RPMI8226 (cell line): Measurements from ENCODE around the gene PPID.
A peak's percentile ranks its signal among the peaks of the same experiment; 100 is the strongest.
"Not testable (repeated sequence)": the region's sequence is repeated elsewhere in the genome, so short reads cannot be mapped to it uniquely, and the experiment has no call there.

Experiments used
- DNase-seq: peaks from one replicate; pipeline ENCODE4 v3.0.0-alpha.2; 2015

Gene PPID

DNA sequence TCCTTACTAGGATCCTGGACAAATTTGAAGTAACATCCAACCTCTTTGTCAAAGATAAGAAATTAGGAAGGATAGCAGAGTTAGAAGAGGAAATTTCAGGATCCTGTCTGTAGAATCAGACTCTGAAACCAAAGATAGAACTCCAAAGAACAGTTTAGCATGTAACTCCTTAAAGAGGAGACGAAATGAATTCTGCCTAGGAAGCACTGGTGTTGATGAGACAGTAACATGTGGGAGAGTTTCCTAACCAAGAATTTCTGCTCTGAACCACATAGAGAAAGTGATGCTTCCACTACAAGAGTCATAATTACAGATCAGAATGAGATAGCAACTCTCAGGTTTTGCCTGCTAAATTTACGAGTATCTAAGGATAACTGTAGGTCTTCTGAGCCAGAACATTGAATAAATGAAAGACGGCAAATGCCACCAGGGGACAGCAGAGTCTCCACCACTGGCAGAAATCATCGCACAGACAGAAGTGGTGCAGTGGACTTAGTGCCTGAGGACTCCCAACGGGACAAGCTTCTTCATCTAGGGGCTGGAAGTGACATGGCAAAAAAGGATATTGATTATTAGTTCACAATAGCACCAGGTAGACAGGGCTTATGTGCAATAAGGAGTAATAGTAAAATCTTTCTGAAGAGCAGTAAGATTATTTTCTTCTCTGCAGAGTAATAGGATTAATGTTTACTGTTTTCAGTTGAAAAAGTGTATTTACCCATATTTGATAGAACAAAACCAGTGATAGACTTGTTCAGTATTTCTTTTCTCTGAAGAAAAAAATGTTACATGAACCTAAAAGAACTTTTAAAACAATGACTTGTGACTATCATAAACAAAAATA lies 6.7 kb upstream of the PPID start:
- DNase-seq: peak; percentile 50

GRCh38 chr4:158728236-158728635 lies 5.0 kb upstream of the PPID start:
- no peak for DNase-seq

DNA sequence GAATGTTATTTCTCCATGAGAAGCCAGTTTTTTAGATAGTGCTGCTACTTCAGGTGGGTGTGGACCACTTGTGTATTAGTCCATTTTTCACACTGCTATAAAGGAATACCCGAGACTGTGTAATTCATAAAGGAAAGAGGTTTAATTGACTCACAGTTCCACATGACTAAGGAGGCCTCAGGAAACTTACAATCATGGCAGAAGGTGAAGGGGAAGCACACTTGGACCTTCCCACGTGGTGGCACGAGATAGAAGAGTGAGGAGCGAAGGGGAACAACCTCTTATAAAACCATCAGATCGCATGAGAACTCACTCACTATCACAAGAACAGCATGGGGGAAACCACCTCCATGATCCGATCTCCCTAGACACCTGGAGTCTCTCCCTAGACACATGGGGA lies 3.4 kb upstream of the PPID start:
- no peak for DNase-seq

DNA sequence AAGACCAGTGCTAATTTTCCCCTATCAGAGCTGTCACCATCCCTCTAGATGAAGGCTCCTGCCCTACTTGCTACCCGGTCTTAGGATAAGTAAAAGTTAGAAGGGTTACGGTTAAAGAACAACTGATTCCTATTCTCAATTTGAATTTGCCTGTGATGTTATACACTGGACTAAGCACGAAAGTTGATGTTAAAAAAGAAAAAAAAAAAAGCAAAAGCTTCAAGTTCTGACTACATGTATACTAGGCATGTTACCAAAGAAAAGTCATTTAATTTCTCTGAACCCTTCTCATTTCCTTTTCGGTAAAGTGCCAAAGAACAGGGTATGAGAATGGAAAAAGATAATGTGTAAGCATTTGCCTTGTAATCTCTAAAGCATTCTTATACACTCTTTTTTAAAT lies 1.4 kb upstream of the PPID start:
- no peak for DNase-seq

DNA sequence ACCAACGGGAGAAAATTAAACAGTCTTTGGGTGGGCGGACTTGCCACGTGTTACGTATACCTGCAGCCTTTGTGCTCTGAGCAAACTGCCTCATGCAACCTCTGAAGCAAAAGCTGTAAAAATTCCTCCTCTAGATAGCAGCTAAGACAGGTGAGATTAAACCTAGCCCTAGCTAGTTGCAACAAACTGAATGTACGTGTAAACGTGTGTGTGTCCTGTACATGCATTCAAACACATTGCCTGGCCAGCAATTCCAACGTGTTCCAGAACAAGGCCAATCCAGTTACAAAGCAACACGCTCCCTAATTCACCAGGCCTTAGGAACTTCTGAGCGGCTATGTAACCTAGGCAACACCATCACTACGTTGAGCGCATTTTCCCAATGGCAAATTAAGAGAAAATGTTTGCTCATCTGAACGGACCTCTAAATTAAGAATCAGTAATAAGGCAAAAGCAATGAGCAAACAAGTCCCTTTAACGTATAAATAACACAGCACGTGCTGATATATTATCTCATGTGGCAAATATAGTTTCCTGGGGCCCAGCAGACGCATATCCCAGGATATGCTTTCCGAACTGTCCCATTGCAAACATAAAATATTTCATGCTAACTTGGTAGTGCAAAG lies 792 bp downstream of the PPID start:
- peak; percentile 21 for DNase-seq

DNA sequence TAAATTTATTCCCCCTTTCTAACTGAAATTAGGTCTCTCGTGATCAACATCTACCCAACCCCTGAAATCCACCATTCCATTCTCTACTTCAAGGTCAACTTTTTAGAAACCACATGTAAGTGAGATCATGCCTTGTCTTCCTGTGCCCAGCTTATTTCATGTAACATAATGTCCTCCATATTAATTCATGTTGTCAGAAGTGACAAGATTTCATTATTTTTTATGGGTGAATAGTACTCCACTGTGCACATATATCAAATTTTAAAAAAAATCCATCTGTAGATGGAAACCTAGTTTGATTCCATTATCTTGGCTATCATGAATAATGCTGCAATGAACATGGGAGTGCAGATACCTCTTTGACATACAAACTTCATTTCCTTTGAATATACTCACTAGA lies 1.5 kb downstream of the PPID start:
- no peak for DNase-seq

- no peak for DNase-seq
Observed at GRCh38 chr4:158715802-158716201, 7.4 kb downstream of the PPID start.

GRCh38 chr4:158714937-158715336 lies 8.3 kb downstream of the PPID start:
- no peak for DNase-seq

GRCh38 chr4:158712622-158713021 lies 10.6 kb downstream of the PPID start:
- DNase-seq: not testable (repeated sequence)

DNA sequence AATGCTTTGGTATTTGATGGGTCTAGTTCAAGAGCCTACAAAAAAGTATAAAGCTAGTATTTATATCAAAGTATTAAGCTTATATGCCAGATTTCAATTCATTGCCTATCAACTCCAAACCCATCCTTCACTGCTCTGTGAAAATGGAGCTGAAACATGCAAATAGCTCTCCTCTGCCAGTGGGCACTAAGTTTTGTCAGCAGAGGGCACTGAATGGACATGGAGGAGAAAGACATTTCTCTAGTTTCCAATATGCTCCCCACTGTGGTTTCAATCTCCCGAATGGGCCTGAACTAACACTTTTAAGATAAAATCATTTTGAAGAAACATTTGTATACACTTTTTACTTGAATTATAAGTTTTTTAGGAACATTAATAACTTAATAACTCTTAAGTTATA lies 12.4 kb downstream of the PPID start:
- no peak for DNase-seq

- no peak for DNase-seq
Observed at GRCh38 chr4:158704274-158704673, 18.9 kb downstream of the PPID start.

GRCh38 chr4:158688813-158689212 lies 34.4 kb downstream of the PPID start:
- no peak for DNase-seq

- DNase-seq: no peak
Observed at GRCh38 chr4:158682066-158682465, 41.1 kb downstream of the PPID start.

DNA sequence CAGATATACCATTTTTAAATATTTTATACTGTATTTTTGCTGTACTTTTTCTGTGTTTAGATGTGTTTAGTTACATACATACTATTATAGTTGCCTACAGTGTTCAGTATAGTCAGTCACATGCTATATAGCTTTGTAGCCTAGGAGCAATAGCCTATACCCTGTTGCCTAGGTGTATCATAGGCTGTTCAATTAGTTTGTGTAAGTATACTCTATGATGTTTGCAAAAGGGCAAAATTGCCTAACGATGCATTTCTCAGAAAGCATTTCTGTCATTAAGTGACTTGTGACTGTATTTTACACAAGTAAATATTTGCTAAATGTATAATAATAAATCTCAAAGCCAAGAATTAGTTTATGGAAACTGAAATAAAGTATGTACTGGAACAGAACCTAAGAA lies 41.6 kb downstream of the PPID start:
- no peak for DNase-seq

GRCh38 chr4:158678767-158679166 lies 44.4 kb downstream of the PPID start:
- DNase-seq: no peak

GRCh38 chr4:158676076-158676475 lies 47.1 kb downstream of the PPID start:
- DNase-seq: no peak

DNA sequence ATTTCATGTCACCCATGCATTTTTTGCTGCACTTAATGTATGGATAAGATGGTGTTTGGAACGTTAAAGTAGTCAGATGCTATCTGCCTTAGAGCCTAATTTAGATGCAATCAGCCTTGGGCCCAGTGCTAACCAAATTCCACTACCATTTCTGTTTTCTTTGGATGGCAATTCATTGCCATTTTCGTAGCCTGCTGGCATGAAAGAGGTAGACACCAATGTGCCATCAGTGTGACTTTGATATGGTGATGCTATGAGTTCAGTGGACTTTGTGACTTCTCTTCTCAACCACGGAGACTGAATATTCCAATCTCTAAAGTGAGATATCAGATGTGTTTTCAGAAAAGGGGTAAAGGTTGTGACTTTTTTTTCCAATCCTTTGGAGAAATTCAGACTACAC lies 49.6 kb downstream of the PPID start:
- no peak for DNase-seq

DNA sequence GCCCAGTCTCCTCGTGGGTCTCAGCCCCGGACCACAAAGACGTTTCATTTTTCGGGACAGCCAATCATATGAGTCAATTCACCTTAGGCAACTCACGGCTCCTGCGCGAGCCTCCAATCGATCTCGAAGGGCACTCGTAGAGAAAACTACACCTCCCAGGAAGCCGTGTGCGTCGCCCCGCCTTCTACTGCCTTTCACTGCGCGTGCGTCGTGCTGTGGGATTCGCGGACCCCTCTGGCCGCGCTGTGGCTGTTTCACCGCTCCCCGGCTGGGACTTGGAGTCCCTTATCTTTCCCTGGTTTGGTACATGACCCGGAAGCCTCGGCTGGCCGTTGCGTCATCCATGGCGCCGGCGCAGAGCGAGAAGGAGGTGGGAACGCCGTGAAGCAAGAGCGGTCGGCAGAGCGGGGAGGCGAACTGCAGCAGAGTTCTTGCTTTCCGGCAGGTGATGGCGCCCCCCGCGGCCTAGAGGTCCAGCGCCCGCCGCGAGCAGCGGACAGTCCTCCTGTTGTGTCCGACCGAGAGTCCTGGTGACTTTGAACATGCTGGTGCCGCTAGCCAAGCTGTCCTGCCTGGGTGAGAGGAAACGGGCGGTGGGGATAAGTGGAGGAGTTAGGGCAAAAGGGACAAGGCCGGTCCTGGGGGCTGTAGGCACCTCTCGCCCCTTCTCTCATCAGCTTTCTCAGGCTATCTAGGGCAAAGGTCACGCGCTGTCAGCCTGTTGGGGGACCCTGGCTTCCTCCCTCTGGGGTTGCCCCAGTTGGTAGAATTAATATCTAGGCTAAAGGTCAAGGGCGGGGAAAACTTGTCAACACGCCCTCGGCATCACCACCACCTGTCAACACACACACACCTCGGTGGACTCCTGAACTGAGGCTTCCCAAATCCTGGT lies 51.0 kb downstream of the PPID start, which contains the start of gene ETFDH:
ETFDH (plus strand) TSS at position 382 of the 892 bp plus-strand sequence; CDS start at position 543, 161 bp downstream.
- peak; percentile 95 for DNase-seq

DNA sequence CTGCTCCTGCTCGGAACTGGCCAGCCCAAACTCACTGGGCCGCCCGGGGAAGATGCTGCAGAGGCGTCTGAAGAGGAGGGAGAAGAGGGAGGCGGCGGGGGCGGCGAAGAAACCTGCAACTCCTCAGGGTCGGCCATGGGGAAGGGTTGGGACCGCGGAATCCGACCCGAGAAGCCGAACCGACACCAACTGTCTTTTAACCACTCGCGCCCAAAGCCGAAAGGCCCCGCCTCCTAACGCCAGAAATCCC lies 51.6 kb downstream of the PPID start, which contains the start of gene C4orf46:
C4orf46 (minus strand) TSS at position 223 of the 250 bp plus-strand sequence; CDS start at position 137, 86 bp downstream.
- no peak for DNase-seq

DNA sequence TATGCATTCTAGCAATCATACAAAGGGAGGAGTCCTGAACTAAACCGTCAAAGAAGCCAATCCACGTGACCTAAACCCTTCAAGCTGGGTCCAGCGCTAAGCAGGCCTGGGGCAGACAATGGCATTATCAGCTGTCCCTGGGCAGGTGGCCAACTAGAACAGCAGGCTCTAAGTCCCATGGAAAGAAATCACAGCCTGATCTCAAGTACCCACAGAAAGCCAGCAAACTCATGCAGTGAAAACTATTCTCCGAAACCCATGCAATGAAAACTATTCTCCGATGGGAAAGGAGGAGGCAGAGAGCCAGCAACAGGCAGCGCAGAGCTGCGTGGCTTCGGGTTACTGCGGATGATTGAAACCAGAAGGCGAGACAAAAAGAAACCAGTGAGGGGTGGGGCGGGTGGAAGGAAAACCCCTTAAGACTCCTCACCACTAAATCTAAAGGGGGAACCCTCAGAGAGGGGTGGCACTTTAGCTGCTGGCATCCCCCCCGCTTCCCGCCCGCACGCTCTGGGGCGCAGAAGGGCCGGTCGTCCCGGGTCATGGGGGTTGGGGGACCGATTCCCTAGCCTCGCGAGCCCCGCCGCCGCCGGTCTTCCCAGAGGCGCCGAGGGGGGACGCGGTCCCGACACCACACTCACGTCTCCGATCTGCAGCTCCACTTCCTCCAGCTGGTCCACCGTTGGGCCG lies 52.1 kb downstream of the PPID start:
- peak; percentile 75 for DNase-seq

- DNase-seq: no peak
Observed at GRCh38 chr4:158669310-158669709, 53.9 kb downstream of the PPID start.

DNA sequence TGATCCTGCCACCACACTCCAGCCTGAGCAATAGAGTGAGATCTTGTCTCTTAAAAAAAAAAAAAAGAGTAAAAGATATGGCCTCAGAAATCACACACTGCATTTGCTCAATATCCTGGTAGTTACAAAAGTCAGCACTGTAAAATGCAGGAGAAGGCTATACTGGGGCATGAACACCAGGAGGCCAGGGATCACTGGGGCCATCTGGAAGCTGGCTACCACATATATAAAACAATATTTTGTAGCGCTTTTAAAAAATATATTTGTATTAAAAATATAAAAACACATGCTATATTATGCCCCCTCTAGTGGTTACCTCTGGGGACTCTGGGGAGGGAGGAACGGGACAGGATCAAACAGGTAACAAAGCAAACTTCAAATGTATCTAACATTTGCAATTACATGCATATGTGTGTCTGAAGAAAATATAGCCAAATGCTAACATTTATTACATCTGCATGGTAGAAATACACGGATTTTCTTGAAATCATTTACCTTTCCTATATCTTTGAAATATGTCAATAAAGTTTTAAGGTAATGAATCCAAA lies 55.5 kb downstream of the PPID start:
- DNase-seq: no peak

GRCh38 chr4:158666892-158667291 lies 56.3 kb downstream of the PPID start:
- no peak for DNase-seq
